Mononuclear cell (primary cell): ENCODE data around the gene GRIK2. TPM values are rescaled to one million over a fixed set of nuclear protein-coding genes. Genes with fewer than 3 reads are reported as not detected.

Source experiments
- H3K27me3 ChIP-seq: 2 replicates; pipeline ENCODE4 v1.6.0; 2011; ENCODE audit warnings: low read length, control low read depth; ENCODE audit not compliant: insufficient read depth
- H3K4me1 ChIP-seq: 2 replicates; pipeline ENCODE4 v1.5.1; 2011; ENCODE audit warnings: mild to moderate bottlenecking, low read length, control low read depth; ENCODE audit not compliant: insufficient read depth
- H3K4me3 ChIP-seq: 2 replicates; pipeline ENCODE4 v1.5.1; 2011; ENCODE audit warnings: mild to moderate bottlenecking, low read length, moderate library complexity
- H3K9me3 ChIP-seq: 2 replicates; pipeline ENCODE4 v1.5.1; 2011; ENCODE audit warnings: low read depth, mild to moderate bottlenecking, control low read depth, low read length
- total RNA-seq: library from RNA; depleted of rRNA; stranded (reverse); fragments of >200 nt; gene quantifications from one replicate; pipeline ENCODE4 v1.2.3, GENCODE V29; 2012

GRIK2 gene
- total RNA-seq, 1 donor, result not detected

- Histone ChIP-seq H3K27me3 (no peaks in the 10 kb centered on the region), H3K4me1 (no peaks in the 10 kb centered on the region), H3K9me3 (peaks cover 2% of the 10 kb centered on the region), H3K4me3 (no peak overlapping the region)
Measured at GRCh38 chr6:101940391-101940790, 546.9 kb downstream of the GRIK2 start.

GRCh38 chr6:101956961-101957360 lies 563.5 kb downstream of the GRIK2 start:
- H3K27me3 ChIP-seq, result no peaks in the 10 kb centered on the region
- H3K4me3 ChIP-seq, result no peak overlapping the region

GRCh38 chr6:101961357-101961756 lies 567.8 kb downstream of the GRIK2 start:
- Histone ChIP-seq H3K27me3 (no peaks in the 10 kb centered on the region), H3K9me3 (peaks cover 11% of the 10 kb centered on the region), H3K4me3 (no peak overlapping the region), H3K4me1 (no peaks in the 10 kb centered on the region)

More at GRCh38 chr6:101956961-101957360, 563.5 kb downstream of the GRIK2 start:
- Histone ChIP-seq H3K9me3 (peaks cover 11% of the 10 kb centered on the region), H3K4me1 (no peaks in the 10 kb centered on the region)

GRCh38 chr6:101980924-101981323 lies 587.4 kb downstream of the GRIK2 start:
- Histone ChIP-seq H3K27me3 (no peaks in the 10 kb centered on the region), H3K9me3 (no peaks in the 10 kb centered on the region), H3K4me1 (no peaks in the 10 kb centered on the region), H3K4me3 (no peak overlapping the region)

- Histone ChIP-seq H3K4me3 (no peak overlapping the region), H3K4me1 (no peaks in the 10 kb centered on the region), H3K9me3 (no peaks in the 10 kb centered on the region), H3K27me3 (no peaks in the 10 kb centered on the region)
Measured at GRCh38 chr6:101986476-101986875, 593.0 kb downstream of the GRIK2 start.

GRCh38 chr6:101992286-101992685 lies 598.8 kb downstream of the GRIK2 start:
- H3K4me1 ChIP-seq, result no peaks in the 10 kb centered on the region
- H3K4me3 ChIP-seq, result no peak overlapping the region
- H3K9me3 ChIP-seq, result no peaks in the 10 kb centered on the region
- no peaks in the 10 kb centered on the region for H3K27me3 ChIP-seq

- Histone ChIP-seq H3K9me3 (no peaks in the 10 kb centered on the region), H3K27me3 (no peaks in the 10 kb centered on the region), H3K4me1 (no peaks in the 10 kb centered on the region), H3K4me3 (no peak overlapping the region)
Measured at GRCh38 chr6:101994521-101994920, 601.0 kb downstream of the GRIK2 start.

- H3K4me1 ChIP-seq, result no peaks in the 10 kb centered on the region
- H3K4me3 ChIP-seq, result no peak overlapping the region
Measured at GRCh38 chr6:102015431-102015830, 621.9 kb downstream of the GRIK2 start.

GRCh38 chr6:102022281-102022680 lies 628.8 kb downstream of the GRIK2 start:
- no peaks in the 10 kb centered on the region for H3K9me3 ChIP-seq
- no peaks in the 10 kb centered on the region for H3K27me3 ChIP-seq
- H3K4me1 ChIP-seq, result no peaks in the 10 kb centered on the region
- H3K4me3 ChIP-seq, result no peak overlapping the region

More at GRCh38 chr6:102015431-102015830, 621.9 kb downstream of the GRIK2 start:
- H3K9me3 ChIP-seq, result no peaks in the 10 kb centered on the region
- no peaks in the 10 kb centered on the region for H3K27me3 ChIP-seq

- no peaks in the 10 kb centered on the region for H3K4me1 ChIP-seq
- no peaks in the 10 kb centered on the region for H3K27me3 ChIP-seq
- no peaks in the 10 kb centered on the region for H3K9me3 ChIP-seq
- H3K4me3 ChIP-seq, result no peak overlapping the region
Measured at GRCh38 chr6:102022803-102023202, 629.3 kb downstream of the GRIK2 start.

- Histone ChIP-seq H3K4me3 (no peak overlapping the region), H3K9me3 (no peaks in the 10 kb centered on the region), H3K27me3 (no peaks in the 10 kb centered on the region), H3K4me1 (no peaks in the 10 kb centered on the region)
Measured at GRCh38 chr6:102023977-102024657, 630.6 kb downstream of the GRIK2 start.

GRCh38 chr6:102026649-102027048 lies 633.1 kb downstream of the GRIK2 start:
- Histone ChIP-seq H3K4me3 (no peak overlapping the region), H3K27me3 (no peaks in the 10 kb centered on the region), H3K9me3 (no peaks in the 10 kb centered on the region), H3K4me1 (no peaks in the 10 kb centered on the region)

- Histone ChIP-seq H3K4me1 (no peaks in the 10 kb centered on the region), H3K4me3 (no peak overlapping the region), H3K27me3 (no peaks in the 10 kb centered on the region), H3K9me3 (no peaks in the 10 kb centered on the region)
Measured at GRCh38 chr6:102028176-102028575, 634.7 kb downstream of the GRIK2 start.

- Histone ChIP-seq H3K27me3 (no peaks in the 10 kb centered on the region), H3K4me1 (no peaks in the 10 kb centered on the region), H3K9me3 (no peaks in the 10 kb centered on the region), H3K4me3 (no peak overlapping the region)
Measured at GRCh38 chr6:102038964-102039363, 645.5 kb downstream of the GRIK2 start.

- H3K4me1 ChIP-seq, result no peaks in the 10 kb centered on the region
- no peaks in the 10 kb centered on the region for H3K27me3 ChIP-seq
- H3K4me3 ChIP-seq, result no peak overlapping the region
Measured at GRCh38 chr6:102039441-102039840, 645.9 kb downstream of the GRIK2 start.

GRCh38 chr6:102051001-102051400 lies 657.5 kb downstream of the GRIK2 start:
- Histone ChIP-seq H3K4me3 (no peak overlapping the region), H3K4me1 (no peaks in the 10 kb centered on the region), H3K27me3 (no peaks in the 10 kb centered on the region), H3K9me3 (no peaks in the 10 kb centered on the region)

More at GRCh38 chr6:102039441-102039840, 645.9 kb downstream of the GRIK2 start:
- H3K9me3 ChIP-seq, result no peaks in the 10 kb centered on the region
